Right atrium auricular region (tissue), 2 donors: ENCODE measurements around the gene TAGAP. TPM values are rescaled to one million over a fixed set of nuclear protein-coding genes. Genes with fewer than 3 reads are reported as not detected.
"Not testable (repeated sequence)": the region's sequence is repeated elsewhere in the genome, so short reads cannot be mapped to it uniquely, and the experiment has no call there.

Experiments
- DNase-seq: peaks from one replicate; pipeline ENCODE4 v3.0.0-alpha.2; 2019; ENCODE audit warnings: low spot score
- H3K27ac ChIP-seq, 2 donors: fragments of 200-600 bp; sonication (generic); 1 replicate in 1 of 2; 2 replicates in 1 of 2; pipeline ENCODE4 v1.5.1; 2016 to 2019
- H3K27me3 ChIP-seq, 2 donors: fragments of 200-600 bp; sonication (generic); one replicate each; pipeline versions ENCODE4 v1.5.1 to v1.6.0; 2017 to 2019
- H3K36me3 ChIP-seq: fragments of 200-600 bp; sonication (generic); one replicate; pipeline ENCODE4 v1.5.1; 2016
- H3K4me1 ChIP-seq, 2 donors: fragments of 200-600 bp; sonication (generic); one replicate each; pipeline versions ENCODE4 v1.5.1 to v1.6.0; 2017 to 2019
- H3K4me3 ChIP-seq, 2 donors: fragments of 200-600 bp; sonication (generic); 1 replicate in 1 of 2; 2 replicates in 1 of 2; pipeline ENCODE4 v1.5.1; 2017 to 2019; ENCODE audit warnings: mild to moderate bottlenecking in 1 of 2, moderate library complexity in 1 of 2
- H3K9me3 ChIP-seq, 2 donors: fragments of 200-600 bp; sonication (generic); one replicate each; pipeline ENCODE4 v1.5.1; 2019
- CTCF ChIP-seq, 2 donors: fragments of 200-600 bp; sonication (generic); IDR thresholded peaks; one replicate each; pipeline ENCODE4 v1.5.1; 2019; ENCODE audit warnings: antibody characterized with exemption in 2 of 2
- total RNA-seq, 2 donors: library from RNA; depleted of rRNA; stranded (reverse); fragments of >200 nt; gene quantifications; one replicate each; pipeline ENCODE4 v1.1.0, GENCODE V29; 2016

TAGAP gene
- total RNA-seq, 2 donors from 2014 or later, result 2.0 to 3.2 TPM

DNA sequence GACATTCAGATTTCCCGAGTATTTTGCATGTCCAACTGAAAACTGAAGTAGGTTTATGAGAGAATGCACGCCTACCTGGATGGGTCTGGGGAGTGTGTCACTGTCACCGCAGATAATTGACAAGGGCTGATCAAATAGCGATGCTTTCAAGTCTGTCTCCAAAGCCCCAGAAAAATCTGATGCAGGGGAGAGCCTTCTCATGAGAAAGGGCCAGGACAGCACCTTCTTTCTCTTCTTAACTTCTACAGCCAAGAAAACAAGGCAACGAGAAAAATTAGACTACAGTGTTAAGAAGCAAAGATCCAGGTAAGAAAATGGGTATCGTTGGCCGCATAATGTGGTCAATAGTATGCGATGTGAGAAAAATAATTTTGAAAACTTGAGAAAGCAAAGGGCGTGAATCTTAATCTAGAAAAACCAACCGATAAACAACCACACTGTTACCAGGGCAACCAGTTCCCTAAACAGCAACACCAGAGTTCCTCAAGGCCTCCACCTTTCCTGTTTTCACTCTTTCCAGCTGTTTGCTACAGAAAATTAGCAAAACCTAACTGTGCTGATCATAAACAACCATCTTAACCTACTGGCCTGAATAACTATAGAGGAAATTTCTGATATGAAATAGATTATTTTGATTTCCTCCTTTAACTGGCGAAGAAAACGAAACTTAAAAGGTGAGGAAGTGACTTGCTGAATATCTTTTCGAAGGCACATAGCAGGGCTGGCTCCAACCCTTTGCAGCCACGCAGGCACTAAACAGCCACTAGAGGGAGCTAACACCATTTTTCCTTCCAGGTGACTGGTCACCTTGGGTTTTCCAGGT, 2.6 kb downstream of the TAGAP start:
- Histone ChIP-seq H3K4me3 (no peak overlapping the region), H3K27me3 (no peaks in the 10 kb centered on the region), H3K27ac (peak overlapping the region; percentile 34 to 49), H3K4me1 (peaks cover 0 to 13% of the 10 kb centered on the region in 2 donors), H3K36me3 (no peaks in the 10 kb centered on the region), H3K9me3 (no peaks in the 10 kb centered on the region)
- TF ChIP-seq CTCF (IDR thresholded peaks at IDR 0.05), result peak; percentile 65 to 96
- no peak for DNase-seq

- Histone ChIP-seq H3K36me3 (no peaks in the 10 kb centered on the region), H3K27ac (peak overlapping the region in 1 of 2 donors; percentile 49), H3K4me3 (no peak overlapping the region), H3K9me3 (no peaks in the 10 kb centered on the region), H3K27me3 (no peaks in the 10 kb centered on the region), H3K4me1 (peaks cover 0 to 13% of the 10 kb centered on the region in 2 donors)
- no peak for TF ChIP-seq CTCF (IDR thresholded peaks at IDR 0.05)
- DNase-seq, result no peak
Observed at GRCh38 chr6:159041181-159041580, 3.6 kb downstream of the TAGAP start.

DNA sequence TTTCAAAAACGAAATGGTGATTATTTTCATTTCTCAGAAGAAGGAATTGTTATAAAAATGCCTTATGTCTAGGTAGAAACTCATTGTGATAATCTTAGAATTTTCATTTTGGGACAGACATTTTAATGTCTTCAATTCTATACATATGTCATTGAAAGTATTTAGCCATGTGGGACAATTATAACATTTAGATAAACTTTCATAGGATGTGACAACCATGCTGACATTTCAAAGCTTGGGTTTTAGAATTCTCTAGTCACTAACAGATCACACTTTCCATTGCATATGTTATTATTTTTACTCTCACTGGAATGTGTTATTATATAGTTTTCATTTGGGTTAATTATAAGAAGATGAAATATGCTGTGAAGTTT, 4.9 kb downstream of the TAGAP start:
- no peaks in the 10 kb centered on the region for H3K9me3 ChIP-seq
- H3K27ac ChIP-seq, result no peak overlapping the region
- DNase-seq, result no peak
- H3K27me3 ChIP-seq, result no peaks in the 10 kb centered on the region
- peaks cover 0 to 13% of the 10 kb centered on the region in 2 donors for H3K4me1 ChIP-seq
- no peaks in the 10 kb centered on the region for H3K36me3 ChIP-seq
- no peak for TF ChIP-seq CTCF (IDR thresholded peaks at IDR 0.05)
- no peak overlapping the region for H3K4me3 ChIP-seq

GRCh38 chr6:159038914-159039884, 5.6 kb downstream of the TAGAP start:
- Histone ChIP-seq H3K4me3 (no peak overlapping the region), H3K27me3 (no peaks in the 10 kb centered on the region), H3K4me1 (peaks cover 0 to 13% of the 10 kb centered on the region in 2 donors), H3K9me3 (no peaks in the 10 kb centered on the region), H3K27ac (no peak overlapping the region), H3K36me3 (no peaks in the 10 kb centered on the region)
- DNase-seq, result no peak
- no peak for TF ChIP-seq CTCF (IDR thresholded peaks at IDR 0.05)

GRCh38 chr6:159038318-159038717, 6.5 kb downstream of the TAGAP start:
- H3K4me1 ChIP-seq, result peaks cover 0 to 13% of the 10 kb centered on the region in 2 donors
- H3K27ac ChIP-seq, H3K27me3 ChIP-seq, H3K4me3 ChIP-seq, H3K36me3 ChIP-seq, DNase-seq, H3K9me3 ChIP-seq: not testable (repeated sequence)

GRCh38 chr6:159037756-159038290, 7.0 kb downstream of the TAGAP start:
- Histone ChIP-seq H3K9me3 (no peaks in the 10 kb centered on the region), H3K27ac (no peak overlapping the region), H3K27me3 (no peaks in the 10 kb centered on the region), H3K4me1 (peaks cover 0 to 13% of the 10 kb centered on the region in 2 donors), H3K4me3 (no peak overlapping the region), H3K36me3 (no peaks in the 10 kb centered on the region)
- TF ChIP-seq CTCF (IDR thresholded peaks at IDR 0.05), result no peak
- DNase-seq, result no peak
